COLO829 (cell line): ENCODE measurements around the gene PRRG2.

Experiments used
- DNase-seq: peaks from one replicate; pipeline ENCODE4 v3.0.0; 2012; ENCODE audit warnings: low spot score

The PRRG2 gene

DNA sequence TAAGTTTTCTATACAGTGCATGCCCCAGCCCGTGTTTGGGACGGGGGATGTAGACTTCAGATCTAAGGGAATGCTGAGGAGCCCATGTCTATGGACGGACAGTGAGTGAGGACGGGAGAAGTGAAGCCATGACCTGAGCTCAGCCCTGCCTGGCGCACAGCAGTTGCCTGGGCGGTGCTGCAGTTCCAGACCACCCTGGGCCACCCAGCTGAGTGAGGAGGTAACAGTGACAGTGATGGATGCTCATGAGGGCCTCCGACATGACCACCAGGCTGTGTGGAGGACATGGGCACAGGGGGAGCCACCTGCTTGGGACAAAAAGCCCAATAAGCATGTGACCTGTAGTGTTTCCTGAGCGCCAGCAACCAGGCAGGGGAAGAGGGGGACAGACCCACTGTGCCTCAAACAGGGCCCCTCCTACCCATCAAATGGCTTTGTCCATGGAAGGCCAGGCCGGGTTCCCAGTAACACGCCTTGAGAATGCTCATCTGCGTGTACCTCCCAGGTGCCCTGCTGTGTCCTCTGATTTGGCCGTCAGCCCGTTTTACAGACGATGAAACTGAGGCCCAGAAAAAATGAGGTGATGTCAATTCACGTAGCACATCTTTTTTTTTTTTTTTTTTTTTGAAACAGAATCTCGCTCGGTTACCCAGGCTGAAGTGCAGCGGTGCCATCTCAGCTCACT is 23.3 kb upstream of the PRRG2 start:
- no peak for DNase-seq

DNA sequence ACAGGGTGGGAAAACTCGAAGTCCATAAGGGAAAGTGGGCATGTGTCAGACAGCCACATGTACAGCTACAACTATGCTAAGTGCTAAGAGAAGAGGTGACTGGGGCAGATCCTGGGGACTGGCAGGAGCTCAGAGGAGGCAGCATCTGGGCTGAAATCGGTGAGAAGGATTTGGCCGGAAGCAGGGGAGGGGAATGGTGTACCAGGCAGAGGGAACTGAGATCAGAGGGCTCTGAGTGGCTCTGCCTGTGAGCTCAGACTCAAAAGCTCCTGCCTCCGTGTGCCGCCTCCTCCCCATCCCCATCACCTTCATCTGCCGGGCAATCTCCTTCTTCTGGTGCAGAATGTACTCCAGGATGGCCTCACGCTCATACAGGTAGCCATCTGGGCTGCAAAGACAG is 22.5 kb upstream of the PRRG2 start:
- DNase-seq, result no peak

DNA sequence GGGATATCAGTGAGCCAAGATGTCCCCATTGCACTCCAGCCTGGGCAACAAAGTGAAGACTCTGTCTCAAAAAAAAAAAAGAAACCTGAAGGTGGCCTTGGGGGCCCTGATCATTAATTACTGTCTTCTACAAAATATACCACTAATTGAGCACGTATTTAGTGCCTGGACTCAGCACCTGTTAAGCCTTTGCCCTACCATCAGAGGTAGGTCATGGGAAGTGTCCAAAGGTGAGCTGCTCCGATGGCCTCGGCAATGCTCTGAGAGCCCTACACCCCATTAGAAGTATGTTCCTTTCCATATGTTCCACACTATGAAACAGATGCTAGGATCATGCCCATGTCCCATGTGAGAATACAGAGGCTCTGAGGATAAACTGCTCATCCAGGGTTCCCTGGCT is 21.7 kb upstream of the PRRG2 start:
- no peak for DNase-seq

DNA sequence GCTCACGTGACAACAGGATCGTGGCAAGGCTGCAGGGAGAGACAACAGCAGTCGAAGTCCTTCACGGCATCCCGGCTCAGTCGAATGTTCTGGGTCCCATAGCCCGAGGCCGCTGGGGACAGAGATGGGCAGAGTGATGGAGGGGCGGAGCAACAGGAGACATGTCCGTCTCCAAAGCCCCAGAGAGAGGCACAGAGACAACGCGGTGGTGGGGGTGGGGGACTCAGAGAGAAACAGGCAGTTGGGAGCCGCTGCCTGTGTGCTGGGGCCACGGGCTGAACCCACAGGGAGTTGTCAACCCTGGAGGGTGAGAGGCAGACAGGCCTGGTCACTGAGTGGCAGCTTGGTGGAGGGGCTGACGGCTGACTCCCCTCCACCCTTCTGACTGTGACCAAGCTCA is 21.2 kb upstream of the PRRG2 start:
- DNase-seq, result no peak

DNA sequence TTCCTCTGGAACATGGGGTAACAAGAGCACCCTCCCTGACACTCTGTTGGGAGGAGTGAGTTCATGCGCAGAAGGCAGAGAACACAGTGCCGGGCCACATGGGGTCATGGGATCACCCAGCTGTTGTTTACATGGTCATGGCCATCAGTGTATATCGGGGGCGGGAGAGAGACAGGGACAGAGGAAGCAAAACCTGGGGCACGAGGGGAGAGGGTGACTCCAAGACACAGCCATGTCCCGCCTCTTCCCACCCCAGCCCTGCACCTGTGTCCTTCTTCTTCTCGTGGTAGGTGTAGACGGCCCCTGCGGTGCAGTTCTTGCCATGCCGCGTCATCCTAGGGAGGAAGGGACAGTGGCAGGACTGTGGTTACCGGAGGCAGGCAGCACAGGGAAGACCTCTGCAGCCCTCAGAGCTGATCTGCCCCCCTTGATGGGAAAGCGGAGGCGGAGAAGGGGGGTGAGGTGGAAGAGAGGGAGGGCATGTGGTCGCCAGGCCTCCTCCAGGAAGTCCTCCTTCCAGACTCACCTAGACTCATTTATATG is 20.7 kb upstream of the PRRG2 start:
- no peak for DNase-seq

DNA sequence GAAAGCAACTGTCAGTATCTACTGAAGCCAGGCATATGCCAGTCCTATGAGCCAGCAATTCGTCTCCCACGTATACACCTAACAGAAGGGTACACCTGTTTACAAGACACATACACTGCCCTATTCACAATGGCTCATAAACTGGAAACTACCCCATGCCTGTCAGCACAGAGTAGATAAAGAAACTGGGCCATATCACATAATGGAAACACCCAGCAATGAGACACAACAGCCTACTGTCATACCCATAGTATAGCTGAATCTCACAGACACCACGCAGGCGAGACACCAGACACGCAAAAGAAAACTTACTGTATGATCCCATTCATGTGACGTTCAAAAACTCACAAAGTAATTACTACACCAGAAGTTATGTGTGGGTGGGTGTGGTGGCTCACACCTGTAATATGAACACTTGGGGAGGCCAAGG is 16.5 kb upstream of the PRRG2 start:
- no peak for DNase-seq

DNA sequence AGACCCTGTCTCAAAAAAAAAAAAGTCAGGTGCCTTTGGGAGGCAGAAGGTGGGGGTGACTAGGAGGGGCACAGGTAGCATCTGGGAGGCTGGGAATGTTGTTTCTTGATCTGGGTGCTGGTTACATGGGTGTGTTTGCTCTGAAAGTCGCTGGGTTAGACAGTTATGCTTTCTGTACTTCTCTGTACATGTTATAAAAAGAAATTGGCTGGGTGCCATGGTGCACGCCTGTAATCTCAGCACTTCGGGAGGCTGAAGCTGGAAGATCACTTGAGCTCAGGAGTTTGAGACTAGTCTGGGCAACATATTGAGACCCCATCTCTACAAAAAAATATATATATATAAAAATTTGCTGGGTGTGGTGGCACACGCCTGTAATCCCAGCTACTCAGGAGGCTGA is 15.9 kb upstream of the PRRG2 start:
- DNase-seq, result no peak

DNA sequence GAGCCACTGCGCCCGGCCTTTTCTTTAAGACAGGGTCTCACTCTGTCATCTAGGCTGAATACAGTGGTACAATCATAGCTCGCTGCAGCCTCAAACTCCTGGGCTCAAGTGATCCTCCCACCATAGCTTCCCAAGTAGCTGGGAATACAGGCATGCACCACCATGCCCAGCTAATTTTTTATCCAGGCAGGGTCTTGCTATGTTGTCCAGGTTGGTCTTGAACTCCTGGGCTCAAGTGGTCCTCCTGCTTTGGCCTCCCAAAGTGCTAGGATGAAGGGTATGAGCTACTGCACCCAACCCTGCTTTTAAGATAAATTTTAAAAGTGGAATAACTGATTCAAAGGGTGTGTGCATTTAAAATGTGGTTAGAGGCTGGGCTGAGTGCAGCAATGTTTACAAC is 14.8 kb upstream of the PRRG2 start:
- no peak for DNase-seq

DNA sequence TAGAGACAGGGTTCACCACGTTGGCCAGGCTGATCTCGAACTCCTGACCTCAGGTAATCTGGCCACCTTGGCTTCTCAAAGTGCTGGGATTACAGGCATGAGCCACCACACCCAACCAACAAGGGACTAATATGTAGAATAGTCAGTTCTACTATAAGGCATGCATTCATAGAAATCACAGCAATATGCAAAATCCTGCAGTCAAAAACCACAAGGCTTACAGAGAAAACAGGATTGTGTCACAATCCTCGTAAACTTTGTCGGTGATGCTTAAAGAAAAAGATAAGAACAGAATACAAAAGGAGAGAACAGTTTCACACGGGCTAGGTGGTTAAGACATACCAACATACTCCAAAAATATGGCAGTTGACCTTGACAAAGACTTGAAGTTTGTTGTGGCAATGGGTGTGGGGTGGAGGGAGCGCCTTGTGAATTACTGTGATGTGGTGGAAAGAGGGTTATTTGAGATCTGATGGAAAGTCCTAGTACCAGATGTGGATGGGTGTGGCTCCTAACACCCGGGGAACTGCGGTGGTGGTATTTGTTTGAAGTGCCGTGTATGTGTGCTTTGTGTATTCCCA is 13.2 kb upstream of the PRRG2 start:
- no peak for DNase-seq

DNA sequence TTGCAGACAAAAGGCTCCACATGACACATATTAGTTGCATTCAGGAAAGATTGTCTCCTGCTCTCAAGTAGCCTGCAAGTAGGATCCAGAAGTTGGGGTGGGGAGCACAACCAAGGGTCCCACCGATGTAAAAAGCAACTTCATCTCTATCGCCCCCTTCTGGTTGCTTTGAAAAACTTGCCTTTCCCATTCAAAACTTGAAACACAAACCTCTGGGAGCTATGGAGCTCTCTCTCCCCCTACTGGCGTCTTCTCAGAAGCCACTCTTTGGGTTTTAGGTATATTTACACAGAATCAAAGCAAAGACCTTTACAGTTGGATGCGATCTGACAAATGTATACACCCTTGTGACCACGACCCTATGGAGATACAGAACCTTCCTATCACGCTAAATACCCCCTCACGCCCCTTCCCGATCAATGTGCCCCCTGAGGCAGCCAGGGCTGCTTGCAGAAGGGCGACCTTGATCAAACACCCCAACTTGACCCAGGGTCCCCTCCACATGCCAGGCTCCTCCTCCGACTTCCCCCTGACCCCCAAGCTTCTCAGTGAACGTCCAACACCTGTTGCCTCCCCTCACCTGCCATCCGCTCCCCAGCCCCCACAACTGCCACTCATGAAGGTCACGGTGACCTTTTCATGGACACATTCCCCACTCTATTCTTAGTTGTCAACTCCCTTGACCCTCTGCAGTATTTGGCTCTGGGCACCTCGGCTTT is 10.8 kb upstream of the PRRG2 start:
- peak; percentile 97 for DNase-seq

DNA sequence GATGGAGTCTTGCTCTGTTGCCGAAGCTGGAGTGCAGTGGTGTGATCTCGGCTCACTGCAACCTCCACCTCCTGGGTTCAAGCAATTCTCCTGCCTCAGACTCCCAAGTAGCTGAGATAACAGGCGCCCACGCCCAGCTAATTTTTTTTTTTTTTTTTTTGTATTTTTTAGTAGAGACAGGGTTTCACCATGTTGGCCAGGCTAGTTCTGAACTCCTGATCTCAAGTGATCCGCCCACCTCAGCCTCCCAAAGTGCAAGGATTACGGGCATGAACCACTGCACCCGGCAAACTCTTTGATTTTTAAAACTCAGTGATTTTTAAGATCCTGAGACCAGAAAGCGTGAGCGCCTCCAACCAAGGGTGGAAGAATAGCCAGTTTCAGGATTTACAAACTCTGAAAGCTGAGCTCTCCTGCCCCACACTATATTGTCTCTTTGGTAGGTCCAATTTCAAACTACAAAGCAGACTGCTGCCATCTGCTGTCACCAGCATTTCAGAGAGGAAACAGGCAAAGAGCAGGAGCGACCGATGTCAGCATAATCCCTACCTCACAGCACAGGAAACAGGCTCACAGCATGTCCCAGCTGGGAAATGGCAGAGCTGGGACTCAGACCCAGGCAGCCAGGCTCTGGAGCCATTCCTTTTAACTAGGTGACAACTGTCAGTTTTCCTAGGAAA is 10.0 kb upstream of the PRRG2 start:
- no peak for DNase-seq

DNA sequence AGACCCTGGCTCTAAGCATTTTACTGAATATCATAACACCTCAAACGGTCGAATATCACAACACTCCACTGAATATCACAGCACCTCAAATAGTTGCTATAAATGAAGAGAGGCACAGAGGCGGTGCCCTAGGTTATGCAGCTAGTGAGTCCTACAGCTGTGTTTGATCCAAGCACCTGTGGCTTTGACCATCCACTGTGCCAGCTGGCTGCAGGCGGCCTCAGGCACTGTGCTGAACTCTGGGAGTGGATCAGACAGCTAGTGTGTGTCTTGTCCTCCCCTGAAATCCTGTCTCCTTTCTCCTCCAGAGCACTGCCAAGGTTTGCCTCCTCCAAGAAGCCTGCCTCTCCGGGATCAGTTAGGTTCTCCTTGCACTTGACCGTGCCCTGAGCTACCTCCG is 8.1 kb upstream of the PRRG2 start:
- no peak for DNase-seq

DNA sequence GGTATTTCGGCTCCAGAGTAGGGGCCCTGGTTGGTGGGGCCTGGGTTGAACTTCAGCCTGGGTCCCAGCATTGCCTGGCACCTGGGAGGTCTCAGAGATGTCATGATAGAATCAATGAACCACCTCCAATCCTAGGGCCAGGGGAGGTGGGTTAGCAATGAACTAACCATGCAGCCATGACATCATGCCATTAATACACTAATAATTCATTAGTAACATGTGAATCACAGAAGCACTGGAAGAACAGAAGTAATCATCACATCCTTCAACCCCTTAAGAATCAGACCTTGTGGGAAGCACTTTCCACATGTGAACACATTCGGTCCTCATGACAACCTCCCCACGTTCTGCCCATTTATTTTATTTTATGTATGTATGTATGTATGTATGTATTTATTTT is 7.7 kb upstream of the PRRG2 start:
- no peak for DNase-seq

DNA sequence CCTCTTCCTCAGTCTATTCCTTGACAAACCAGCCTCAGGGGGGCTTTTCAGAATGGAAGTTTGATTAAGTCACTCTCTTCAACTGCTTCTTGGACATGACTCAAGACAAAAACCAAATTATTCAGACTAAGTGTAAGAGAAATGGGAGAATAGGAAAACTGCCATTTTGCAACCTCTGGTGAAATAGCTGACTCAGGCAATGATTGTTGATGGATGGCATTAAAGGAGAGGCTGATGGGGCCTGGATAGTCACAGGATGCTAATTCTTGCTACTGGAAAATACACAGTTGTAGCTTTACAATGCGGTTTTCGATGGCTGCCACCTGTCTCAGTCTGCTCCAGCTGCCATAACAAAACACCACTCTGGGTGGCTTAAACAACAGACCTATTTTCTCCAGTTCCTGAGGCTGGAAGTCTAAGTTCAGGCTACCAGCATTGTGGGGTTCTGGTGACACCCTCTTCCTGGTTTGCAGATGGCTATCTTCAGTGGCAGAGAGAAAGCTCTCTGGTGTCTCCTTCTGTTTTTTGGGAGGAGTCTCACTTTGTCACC is 6.8 kb upstream of the PRRG2 start:
- DNase-seq, result no peak

DNA sequence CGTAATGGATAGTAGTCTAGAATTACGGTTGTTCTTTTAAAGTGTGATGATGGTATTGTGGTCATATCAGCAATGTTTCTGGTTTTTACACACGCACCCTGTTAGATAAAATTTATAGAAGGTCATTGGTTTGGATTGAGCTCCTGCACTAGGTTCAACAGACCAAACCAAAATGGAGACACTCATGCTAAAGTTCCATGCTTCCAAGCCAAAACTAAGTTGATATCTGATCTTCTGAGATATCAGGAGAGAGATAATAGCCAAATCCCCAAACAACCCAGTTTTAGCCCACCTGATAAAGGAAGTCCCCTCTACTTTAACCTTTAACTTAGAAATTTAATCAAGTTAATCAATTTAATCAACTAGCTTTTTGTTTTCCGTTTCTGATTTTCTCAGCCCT is 1.9 kb upstream of the PRRG2 start:
- no peak for DNase-seq

DNA sequence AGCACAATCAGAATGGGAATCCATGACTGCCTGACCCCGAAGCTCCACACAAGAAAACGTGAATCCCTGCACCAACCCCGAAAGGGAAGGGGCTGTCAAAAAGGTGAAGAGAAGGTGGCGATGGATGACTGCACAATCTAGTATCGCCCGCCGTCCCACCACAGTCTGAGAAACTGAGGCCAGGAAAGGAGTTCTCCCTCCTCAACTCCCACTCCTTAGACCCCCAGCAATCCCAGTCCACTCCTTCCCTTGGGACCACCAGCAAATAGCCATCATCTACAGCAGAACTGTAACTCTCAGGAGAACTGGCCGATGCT is 1.2 kb upstream of the PRRG2 start:
- no peak for DNase-seq

DNA sequence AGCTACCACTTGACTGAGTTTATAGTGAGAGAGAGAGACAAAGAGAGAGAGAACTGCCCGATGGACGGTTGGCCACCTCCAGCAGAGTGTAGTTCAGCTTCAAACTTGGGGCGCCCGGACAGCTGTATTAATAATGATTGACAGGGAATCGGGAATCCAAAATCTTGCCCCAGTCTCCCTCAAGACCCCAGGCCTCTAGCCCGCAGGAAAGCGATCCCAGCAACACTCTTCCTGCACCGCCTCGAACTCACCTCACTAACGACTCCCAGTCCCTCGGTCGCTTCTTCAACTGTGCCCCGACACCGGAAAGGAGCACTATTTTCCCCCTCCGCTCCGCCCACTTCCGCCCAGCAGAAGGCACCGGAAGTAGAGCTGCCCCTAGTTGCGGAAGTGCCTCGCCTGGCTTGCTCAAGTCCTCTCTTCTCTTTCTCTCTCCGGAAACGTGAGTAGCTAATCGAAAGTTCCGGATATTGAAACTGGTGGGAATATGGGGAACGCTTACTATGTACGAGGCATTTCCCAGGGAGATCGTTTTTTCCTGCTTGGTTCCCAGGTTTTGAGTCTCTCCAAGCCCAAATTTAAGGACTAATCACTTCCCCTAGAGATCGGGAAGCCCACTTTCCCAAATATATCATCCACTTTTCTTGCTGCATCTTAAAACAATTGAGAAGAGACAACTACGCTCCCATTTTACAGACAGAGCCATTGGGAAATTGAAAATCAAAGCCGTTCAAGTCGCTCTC is 681 bp upstream of the PRRG2 start, which contains the start of gene NOSIP:
Gene NOSIP, minus strand, starts transcription at position 293 of the 743 bp plus-strand sequence. CDS start 19,865 bp downstream, outside the sequence.
- DNase-seq, result peak; percentile 89

DNA sequence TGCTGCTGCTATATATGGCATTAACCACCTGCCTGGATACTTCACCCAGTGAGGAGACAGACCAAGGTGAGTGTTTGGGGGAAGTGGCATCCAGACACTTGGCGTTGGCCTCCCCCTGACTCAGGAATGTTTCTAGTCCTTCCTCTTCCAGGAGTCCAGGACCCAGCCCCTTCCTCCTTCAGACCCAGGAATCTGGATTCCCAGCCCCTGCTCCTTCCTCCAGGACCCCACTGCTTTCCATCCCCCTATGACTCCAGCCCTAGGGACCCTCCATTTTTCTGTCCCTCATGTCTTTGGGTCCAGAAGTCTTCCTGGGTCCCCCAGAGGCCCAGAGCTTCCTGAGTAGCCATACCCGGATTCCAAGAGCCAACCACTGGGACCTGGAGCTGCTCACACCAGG is 2.1 kb downstream of the PRRG2 start:
- no peak for DNase-seq

DNA sequence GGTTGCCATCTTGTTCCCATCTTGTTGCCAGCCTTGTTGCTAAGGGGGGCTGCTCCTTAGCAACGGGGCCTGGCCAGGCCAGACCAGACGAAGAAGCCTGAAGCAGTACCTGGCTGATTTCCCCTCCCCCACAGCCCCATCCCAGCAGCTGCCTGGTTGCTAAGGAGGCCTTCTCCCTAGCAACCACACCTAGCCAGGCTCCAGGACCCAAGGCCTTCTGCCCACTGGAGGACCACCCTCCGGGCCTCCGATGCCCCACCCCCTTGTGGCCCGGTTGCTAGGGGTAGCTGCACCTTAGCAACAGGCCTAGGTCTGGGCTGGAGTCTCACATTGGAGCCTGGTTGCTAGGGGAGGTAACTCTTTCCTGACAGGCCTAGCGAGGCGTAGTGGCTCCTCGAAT is 3.9 kb downstream of the PRRG2 start:
- no peak for DNase-seq

DNA sequence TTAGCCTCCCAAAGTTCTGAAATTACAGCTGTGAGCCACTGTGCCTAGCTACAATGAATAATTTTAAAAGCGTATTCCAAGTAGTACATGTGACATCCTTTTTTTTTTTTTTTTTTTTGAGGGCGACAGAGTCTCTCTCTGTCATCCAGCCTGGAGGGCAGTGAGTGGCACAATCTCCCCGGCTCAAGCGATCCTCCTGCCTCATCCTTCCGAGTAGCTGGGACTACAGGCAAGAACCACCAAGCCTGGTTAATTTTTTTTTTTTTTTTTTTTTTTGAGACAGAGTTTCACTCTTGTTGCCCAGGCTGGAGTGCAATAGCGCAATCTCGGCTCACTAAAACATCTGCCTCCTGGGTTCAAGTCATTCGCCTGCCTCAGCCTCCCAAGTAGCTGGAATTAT is 6.1 kb downstream of the PRRG2 start:
- no peak for DNase-seq

DNA sequence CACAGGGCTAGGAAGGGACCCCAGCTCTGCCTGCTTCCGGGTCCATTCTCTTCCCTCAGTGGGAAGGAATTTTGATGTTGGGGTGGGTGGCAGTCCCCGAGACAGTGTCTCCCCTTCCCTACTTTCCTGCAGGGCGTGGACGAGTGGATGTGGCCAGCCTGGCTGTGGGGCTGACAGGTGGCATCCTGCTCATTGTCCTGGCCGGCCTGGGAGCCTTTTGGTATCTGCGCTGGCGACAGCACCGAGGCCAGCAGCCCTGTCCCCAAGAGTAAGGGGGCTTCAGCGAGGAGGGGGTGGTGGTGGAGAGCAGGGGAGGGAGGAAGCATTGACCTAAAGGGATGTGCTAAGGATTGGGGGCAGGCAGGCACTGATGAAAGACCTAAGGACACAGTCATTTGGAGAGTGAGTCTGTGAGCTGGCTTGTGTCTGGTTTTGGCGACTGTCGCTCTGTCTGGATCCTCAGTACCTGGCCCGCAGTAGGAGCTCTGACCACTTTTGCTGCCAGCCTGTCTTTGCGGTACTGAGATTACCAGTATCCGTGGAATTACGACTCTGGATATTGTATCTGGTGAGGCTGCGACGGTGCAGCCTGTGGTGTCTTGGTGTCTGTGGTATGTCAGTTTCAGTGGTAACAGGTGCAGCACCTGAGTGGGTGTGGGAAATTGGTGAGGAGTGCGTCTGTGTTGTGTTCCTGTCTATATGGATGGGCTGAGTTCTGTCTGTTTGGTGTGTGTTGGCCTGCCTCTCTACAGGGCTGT is 7.4 kb downstream of the PRRG2 start:
- DNase-seq, result no peak
